ENCODE data around the gene SETBP1. TPM values are rescaled to one million over a fixed set of nuclear protein-coding genes. Genes with fewer than 3 reads are reported as not detected.
A peak's percentile ranks its signal among the peaks of the same experiment; 100 is the strongest.

Gene SETBP1
- total and polyA plus RNA-seq, 2 of the 13 experiments (the other 11 are each of a cell fraction or from before 2014, with no cell fraction given): 0.18 to 0.65 TPM

DNA sequence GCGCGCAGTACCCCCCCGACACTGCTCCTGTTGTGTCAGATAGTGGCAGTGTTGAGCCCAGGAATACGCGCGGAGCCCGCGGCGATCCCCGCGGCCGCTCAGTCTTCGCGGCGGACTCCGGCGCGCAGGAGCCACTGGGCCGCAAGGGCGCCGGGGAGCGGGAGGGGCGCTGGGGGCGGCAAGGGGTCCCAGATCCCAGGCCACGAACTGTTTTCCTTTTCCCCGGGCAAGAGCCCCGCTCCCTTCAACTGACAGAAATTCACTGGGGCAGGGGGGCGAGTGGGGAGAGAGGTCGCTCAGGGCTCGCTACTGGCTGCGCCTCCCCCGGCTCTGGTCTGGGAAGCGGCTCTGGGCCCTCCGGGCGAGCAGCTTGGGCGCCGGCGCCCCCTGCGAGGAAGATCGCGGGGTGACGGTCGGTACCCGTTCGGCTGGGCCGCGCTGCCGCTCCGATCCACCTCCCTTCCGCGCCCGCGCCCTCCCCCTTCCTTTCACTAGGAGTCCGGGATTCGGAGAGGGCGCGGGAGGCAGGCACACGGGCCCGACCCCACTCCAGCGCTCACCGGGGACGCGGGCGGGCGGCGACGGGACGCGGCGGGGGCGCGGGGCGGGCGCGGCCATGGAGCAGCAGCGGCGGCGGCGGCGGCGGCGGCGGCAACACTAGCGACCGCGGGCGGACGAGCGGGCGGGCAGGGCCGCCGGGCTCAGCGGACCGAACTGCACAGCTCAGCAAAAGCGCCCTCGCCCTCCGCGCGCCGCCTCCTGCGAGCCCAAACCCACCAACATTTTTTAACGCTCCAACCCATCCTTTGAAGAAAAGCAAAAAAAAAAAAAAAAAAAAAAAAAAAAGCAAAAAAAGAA lies 1.4 kb upstream of the SETBP1 start (continued):
- TF ChIP-seq, protein P1, sequence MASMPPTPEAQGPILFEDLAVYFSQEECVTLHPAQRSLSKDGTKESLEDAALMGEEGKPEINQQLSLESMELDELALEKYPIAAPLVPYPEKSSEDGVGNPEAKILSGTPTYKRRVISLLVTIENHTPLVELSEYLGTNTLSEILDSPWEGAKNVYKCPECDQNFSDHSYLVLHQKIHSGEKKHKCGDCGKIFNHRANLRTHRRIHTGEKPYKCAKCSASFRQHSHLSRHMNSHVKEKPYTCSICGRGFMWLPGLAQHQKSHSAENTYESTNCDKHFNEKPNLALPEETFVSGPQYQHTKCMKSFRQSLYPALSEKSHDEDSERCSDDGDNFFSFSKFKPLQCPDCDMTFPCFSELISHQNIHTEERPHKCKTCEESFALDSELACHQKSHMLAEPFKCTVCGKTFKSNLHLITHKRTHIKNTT (CRISPR knock-in tag; IDR thresholded peaks at IDR 0.05): no peak
- TF ChIP-seq BRCA1 (CRISPR knock-in tag; IDR thresholded peaks at IDR 0.05) (no peak), ZNF335 (CRISPR knock-in tag; IDR thresholded peaks at IDR 0.05) (no peak), ZNF768 (CRISPR knock-in tag; IDR thresholded peaks at IDR 0.05) (peak; percentile 35; the same call in 1 of the 2 replicates), FOXK1 (CRISPR knock-in tag; IDR thresholded peaks at IDR 0.05; ENCODE audit: borderline replicate concordance, low read depth) (peak; percentile 19; the same call in 1 of the 2 replicates), ZNF12 (CRISPR knock-in tag; IDR thresholded peaks at IDR 0.05) (no peak), ZBTB42 (CRISPR knock-in tag; IDR thresholded peaks at IDR 0.05) (no peak), EED (CRISPR knock-in tag; IDR thresholded peaks at IDR 0.05) (no peak), SMYD3 (CRISPR knock-in tag; IDR thresholded peaks at IDR 0.05) (no peak), ZFAT (CRISPR knock-in tag; conservative IDR thresholded peaks at IDR 0.05) (no peak), ZNF501 (CRISPR knock-in tag; IDR thresholded peaks at IDR 0.05) (0 out of 2 replicates have a peak, but pooled peaks have one; percentile 25), ZNF282 (IDR thresholded peaks at IDR 0.05; ENCODE audit: partially characterized antibody) (no peak), ZNF713 (CRISPR knock-in tag; IDR thresholded peaks at IDR 0.05) (no peak), NR2C2 (CRISPR knock-in tag; IDR thresholded peaks at IDR 0.05; ENCODE audit: borderline replicate concordance) (no peak), ARID2 (CRISPR knock-in tag; IDR thresholded peaks at IDR 0.05; ENCODE audit: borderline replicate concordance) (no peak), ZNF430 (CRISPR knock-in tag; IDR thresholded peaks at IDR 0.05) (no peak), MIXL1 (CRISPR knock-in tag; IDR thresholded peaks at IDR 0.05) (0 out of 2 replicates have a peak, but pooled peaks have one; percentile 32), REL (CRISPR knock-in tag; conservative IDR thresholded peaks at IDR 0.05) (no peak), ZFX (CRISPR knock-in tag; IDR thresholded peaks at IDR 0.05; ENCODE audit: low read depth) (peak; percentile 73), ZNF674 (CRISPR knock-in tag; IDR thresholded peaks at IDR 0.05; ENCODE audit: low read depth) (no peak), SAP130 (CRISPR knock-in tag; IDR thresholded peaks at IDR 0.05; ENCODE audit: low read depth) (peak; percentile 34; the same call in 1 of the 2 replicates)
- TF ChIP-seq, protein P2, sequence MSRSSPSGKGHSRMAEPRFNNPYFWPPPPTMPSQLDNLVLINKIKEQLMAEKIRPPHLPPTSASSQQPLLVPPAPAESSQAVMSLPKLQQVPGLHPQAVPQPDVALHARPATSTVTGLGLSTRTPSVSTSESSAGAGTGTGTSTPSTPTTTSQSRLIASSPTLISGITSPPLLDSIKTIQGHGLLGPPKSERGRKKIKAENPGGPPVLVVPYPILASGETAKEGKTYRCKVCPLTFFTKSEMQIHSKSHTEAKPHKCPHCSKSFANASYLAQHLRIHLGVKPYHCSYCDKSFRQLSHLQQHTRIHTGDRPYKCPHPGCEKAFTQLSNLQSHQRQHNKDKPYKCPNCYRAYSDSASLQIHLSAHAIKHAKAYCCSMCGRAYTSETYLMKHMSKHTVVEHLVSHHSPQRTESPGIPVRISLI (CRISPR knock-in tag; IDR thresholded peaks at IDR 0.05; ENCODE audit: borderline replicate concordance): peak; percentile 73; the same call in 1 of the 2 replicates
- TF ChIP-seq, protein P3, sequence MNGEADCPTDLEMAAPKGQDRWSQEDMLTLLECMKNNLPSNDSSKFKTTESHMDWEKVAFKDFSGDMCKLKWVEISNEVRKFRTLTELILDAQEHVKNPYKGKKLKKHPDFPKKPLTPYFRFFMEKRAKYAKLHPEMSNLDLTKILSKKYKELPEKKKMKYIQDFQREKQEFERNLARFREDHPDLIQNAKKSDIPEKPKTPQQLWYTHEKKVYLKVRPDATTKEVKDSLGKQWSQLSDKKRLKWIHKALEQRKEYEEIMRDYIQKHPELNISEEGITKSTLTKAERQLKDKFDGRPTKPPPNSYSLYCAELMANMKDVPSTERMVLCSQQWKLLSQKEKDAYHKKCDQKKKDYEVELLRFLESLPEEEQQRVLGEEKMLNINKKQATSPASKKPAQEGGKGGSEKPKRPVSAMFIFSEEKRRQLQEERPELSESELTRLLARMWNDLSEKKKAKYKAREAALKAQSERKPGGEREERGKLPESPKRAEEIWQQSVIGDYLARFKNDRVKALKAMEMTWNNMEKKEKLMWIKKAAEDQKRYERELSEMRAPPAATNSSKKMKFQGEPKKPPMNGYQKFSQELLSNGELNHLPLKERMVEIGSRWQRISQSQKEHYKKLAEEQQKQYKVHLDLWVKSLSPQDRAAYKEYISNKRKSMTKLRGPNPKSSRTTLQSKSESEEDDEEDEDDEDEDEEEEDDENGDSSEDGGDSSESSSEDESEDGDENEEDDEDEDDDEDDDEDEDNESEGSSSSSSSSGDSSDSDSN (CRISPR knock-in tag; IDR thresholded peaks at IDR 0.05): peak; percentile 69; the same call in 1 of the 2 replicates
- TF ChIP-seq, protein P4, sequence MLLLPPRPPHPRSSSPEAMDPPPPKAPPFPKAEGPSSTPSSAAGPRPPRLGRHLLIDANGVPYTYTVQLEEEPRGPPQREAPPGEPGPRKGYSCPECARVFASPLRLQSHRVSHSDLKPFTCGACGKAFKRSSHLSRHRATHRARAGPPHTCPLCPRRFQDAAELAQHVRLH (CRISPR knock-in tag; IDR thresholded peaks at IDR 0.05; ENCODE audit: borderline replicate concordance, low read depth): no peak
- TF ChIP-seq, protein P5, sequence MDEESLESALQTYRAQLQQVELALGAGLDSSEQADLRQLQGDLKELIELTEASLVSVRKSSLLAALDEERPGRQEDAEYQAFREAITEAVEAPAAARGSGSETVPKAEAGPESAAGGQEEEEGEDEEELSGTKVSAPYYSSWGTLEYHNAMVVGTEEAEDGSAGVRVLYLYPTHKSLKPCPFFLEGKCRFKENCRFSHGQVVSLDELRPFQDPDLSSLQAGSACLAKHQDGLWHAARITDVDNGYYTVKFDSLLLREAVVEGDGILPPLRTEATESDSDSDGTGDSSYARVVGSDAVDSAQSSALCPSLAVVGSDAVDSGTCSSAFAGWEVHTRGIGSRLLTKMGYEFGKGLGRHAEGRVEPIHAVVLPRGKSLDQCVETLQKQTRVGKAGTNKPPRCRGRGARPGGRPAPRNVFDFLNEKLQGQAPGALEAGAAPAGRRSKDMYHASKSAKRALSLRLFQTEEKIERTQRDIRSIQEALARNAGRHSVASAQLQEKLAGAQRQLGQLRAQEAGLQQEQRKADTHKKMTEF (CRISPR knock-in tag; IDR thresholded peaks at IDR 0.05): peak; percentile 35; the same call in 1 of the 2 replicates
